ENCODE data around the gene NPW.

Gene NPW

GRCh38 chr16:2045965-2046892 is 26.6 kb downstream of the NPW start:
- H3K9me2 ChIP-seq (replicated peaks; ENCODE audit: control insufficient read depth, low read length) = no peaks in the 10 kb centered on the region
- peaks cover 11% of the 10 kb centered on the region for H3K36me3 ChIP-seq (ENCODE audit: control insufficient read depth, low read length)
- H3K27me3 ChIP-seq (ENCODE audit: control insufficient read depth, low read length) = no peaks in the 10 kb centered on the region
- H4K20me1 ChIP-seq (ENCODE audit: control insufficient read depth, insufficient read depth, low read depth, low read length) = no peaks in the 10 kb centered on the region
- peaks cover 30% of the 10 kb centered on the region for H3K4me1 ChIP-seq (ENCODE audit: control insufficient read depth, low read length)
- H3K4me2 ChIP-seq (ENCODE audit: low read length) = peak overlapping the region; percentile 100
- H3K4me3 ChIP-seq (ENCODE audit: low read length) = peak overlapping the region; percentile 96
- H3K27ac ChIP-seq (ENCODE audit: low read depth, low read length) = no peak overlapping the region
- TF ChIP-seq EZH2phosphoT487 (IDR thresholded peaks at IDR 0.05; ENCODE audit: borderline replicate concordance, low read length) (no peak), CTCF (IDR thresholded peaks at IDR 0.05; ENCODE audit: low read depth, low read length, poor library complexity, severe bottlenecking) (no peak)
- H3K79me2 ChIP-seq (ENCODE audit: control insufficient read depth, low read length) = peaks cover 28% of the 10 kb centered on the region
- no peaks in the 10 kb centered on the region for H3F3A ChIP-seq (ENCODE audit: control insufficient read depth, insufficient read depth)
- no peaks in the 10 kb centered on the region for H3K9me3 ChIP-seq (ENCODE audit: control insufficient read depth, insufficient read depth, low read length)

- no peak overlapping the region for H3K27ac ChIP-seq (ENCODE audit: low read depth, low read length)
- no peaks in the 10 kb centered on the region for H3F3A ChIP-seq (ENCODE audit: control insufficient read depth, insufficient read depth)
- H3K4me2 ChIP-seq (ENCODE audit: low read length) = peak overlapping the region; percentile 100
- TF ChIP-seq EZH2phosphoT487 (IDR thresholded peaks at IDR 0.05; ENCODE audit: borderline replicate concordance, low read length) = no peak
- no peak for TF ChIP-seq CTCF (IDR thresholded peaks at IDR 0.05; ENCODE audit: low read depth, low read length, poor library complexity, severe bottlenecking)
- no peaks in the 10 kb centered on the region for H3K9me3 ChIP-seq (ENCODE audit: control insufficient read depth, insufficient read depth, low read length)
- no peaks in the 10 kb centered on the region for H4K20me1 ChIP-seq (ENCODE audit: control insufficient read depth, insufficient read depth, low read depth, low read length)
- H3K36me3 ChIP-seq (ENCODE audit: control insufficient read depth, low read length) = peaks cover 15% of the 10 kb centered on the region
- H3K79me2 ChIP-seq (ENCODE audit: control insufficient read depth, low read length) = peaks cover 28% of the 10 kb centered on the region
- no peaks in the 10 kb centered on the region for H3K9me2 ChIP-seq (replicated peaks; ENCODE audit: control insufficient read depth, low read length)
- H3K4me1 ChIP-seq (ENCODE audit: control insufficient read depth, low read length) = peaks cover 30% of the 10 kb centered on the region
- H3K27me3 ChIP-seq (ENCODE audit: control insufficient read depth, low read length) = no peaks in the 10 kb centered on the region
- H3K4me3 ChIP-seq (ENCODE audit: low read length) = peak overlapping the region; percentile 96
These were observed 27.3 kb downstream of the NPW start for GRCh38 chr16:2046893-2047329.

GRCh38 chr16:2047330-2048115 is 27.9 kb downstream of the NPW start, which contains the start of the genes NTHL1 and TSC2:
Gene NTHL1 (minus strand): TSS chr16:2047834. CDS start chr16:2047823, 11 bp downstream.
Gene TSC2 (plus strand): TSS chr16:2047985. CDS start chr16:2048616, 631 bp downstream.
- no peak for TF ChIP-seq EZH2phosphoT487 (IDR thresholded peaks at IDR 0.05; ENCODE audit: borderline replicate concordance, low read length)
- TF ChIP-seq CTCF (IDR thresholded peaks at IDR 0.05; ENCODE audit: low read depth, low read length, poor library complexity, severe bottlenecking) = no peak

More at GRCh38 chr16:2047330-2048115, 27.9 kb downstream of the NPW start, which contains the start of the genes NTHL1 and TSC2:
- no peaks in the 10 kb centered on the region for H3K27me3 ChIP-seq (ENCODE audit: control insufficient read depth, low read length)
- H3K4me1 ChIP-seq (ENCODE audit: control insufficient read depth, low read length) = peaks cover 30% of the 10 kb centered on the region
- peaks cover 28% of the 10 kb centered on the region for H3K79me2 ChIP-seq (ENCODE audit: control insufficient read depth, low read length)
- no peaks in the 10 kb centered on the region for H4K20me1 ChIP-seq (ENCODE audit: control insufficient read depth, insufficient read depth, low read depth, low read length)
- peaks cover 15% of the 10 kb centered on the region for H3K36me3 ChIP-seq (ENCODE audit: control insufficient read depth, low read length)
- H3F3A ChIP-seq (ENCODE audit: control insufficient read depth, insufficient read depth) = no peaks in the 10 kb centered on the region
- H3K4me3 ChIP-seq (ENCODE audit: low read length) = peak within 1 kb of the TSS; percentile 96
- no peak within 1 kb of the TSS for H3K27ac ChIP-seq (ENCODE audit: low read depth, low read length)
- peak within 1 kb of the TSS; percentile 100 for H3K4me2 ChIP-seq (ENCODE audit: low read length)
- H3K9me2 ChIP-seq (replicated peaks; ENCODE audit: control insufficient read depth, low read length) = no peaks in the 10 kb centered on the region
- H3K9me3 ChIP-seq (ENCODE audit: control insufficient read depth, insufficient read depth, low read length) = no peaks in the 10 kb centered on the region

Data from DOHH2 (cell line).